SK-N-SH treated with all-trans-retinoic acid at 6 μM for 48 hours (cell line): ENCODE data around the gene HIVEP2.

Experiments
- ATAC-seq: fragments of 200-7000 bp; cut with Tn5 transposase; 3 replicates; pipeline ENCODE4 v1.9.1; 2020; ENCODE audit warnings: mild to moderate bottlenecking, moderate library complexity
- BACH2 ChIP-seq: fragments of 250-450 bp; sonication (Bioruptor Pico); IDR thresholded peaks from 2 replicates; pipeline ENCODE4 v1.9.0; 2021; ENCODE audit warnings: mild to moderate bottlenecking, borderline replicate concordance
- CSDC2 ChIP-seq: fragments of 250-450 bp; sonication (Bioruptor Pico); IDR thresholded peaks from 2 replicates; pipeline ENCODE4 v1.5.0; 2020; ENCODE audit warnings: mild to moderate bottlenecking, moderate library complexity
- ESRRG ChIP-seq: fragments of 250-450 bp; sonication (Bioruptor Pico); IDR thresholded peaks from 2 replicates; pipeline ENCODE4 v1.6.1; 2021; ENCODE audit warnings: mild to moderate bottlenecking
- GLIS3 ChIP-seq: fragments of 250-450 bp; sonication (Bioruptor Pico); IDR thresholded peaks from 2 replicates; pipeline ENCODE4 v1.5.0; 2020; ENCODE audit warnings: mild to moderate bottlenecking, moderate library complexity
- ISL1 ChIP-seq: fragments of 250-450 bp; sonication (Bioruptor Pico); IDR thresholded peaks from 2 replicates; pipeline ENCODE4 v2.1.2; 2022; ENCODE audit warnings: mild to moderate bottlenecking, moderate library complexity
- OSR1 ChIP-seq: fragments of 250-450 bp; sonication (Bioruptor Pico); IDR thresholded peaks from 2 replicates; pipeline ENCODE4 v1.8.0; 2022; ENCODE audit warnings: moderate library complexity, mild to moderate bottlenecking, inconsistent platforms
- PATZ1 ChIP-seq: fragments of 250-450 bp; sonication (Bioruptor Pico); IDR thresholded peaks from 2 replicates; pipeline ENCODE4 v1.8.0; 2020; ENCODE audit warnings: mild to moderate bottlenecking, moderate library complexity, borderline replicate concordance
- RARB ChIP-seq: fragments of 250-450 bp; sonication (Bioruptor Pico); IDR thresholded peaks from 2 replicates; pipeline ENCODE4 v1.8.0; 2021; ENCODE audit warnings: mild to moderate bottlenecking, moderate library complexity
- SNAI2 ChIP-seq: fragments of 250-450 bp; sonication (Bioruptor Pico); IDR thresholded peaks from 2 replicates; pipeline ENCODE4 v1.5.0; 2020; ENCODE audit warnings: mild to moderate bottlenecking, moderate library complexity
- TCF4 ChIP-seq: fragments of 250-450 bp; sonication (Bioruptor Pico); IDR thresholded peaks from 2 replicates; pipeline ENCODE4 v1.8.0; 2021; ENCODE audit warnings: mild to moderate bottlenecking, moderate library complexity, borderline replicate concordance
- TOX ChIP-seq: fragments of 250-450 bp; sonication (Bioruptor Pico); IDR thresholded peaks from 2 replicates; pipeline ENCODE4 v1.8.0; 2021; ENCODE audit warnings: mild to moderate bottlenecking, moderate library complexity, borderline replicate concordance
- TSHZ2 ChIP-seq: fragments of 250-450 bp; sonication (Bioruptor Pico); IDR thresholded peaks from 2 replicates; pipeline ENCODE4 v1.5.0; 2020; ENCODE audit warnings: mild to moderate bottlenecking, moderate library complexity
- ZC3H10 ChIP-seq: fragments of 250-450 bp; sonication (Bioruptor Pico); IDR thresholded peaks from 2 replicates; pipeline ENCODE4 v1.5.1; 2021; ENCODE audit warnings: mild to moderate bottlenecking, moderate library complexity
- ZFP3 ChIP-seq: fragments of 250-450 bp; sonication (Bioruptor Pico); IDR thresholded peaks from 2 replicates; pipeline ENCODE4 v1.5.0; 2020; ENCODE audit warnings: mild to moderate bottlenecking, moderate library complexity
- ZNF565 ChIP-seq: fragments of 450-650 bp; formaldehyde crosslinking; conservative IDR thresholded peaks from 2 replicates; pipeline ENCODE4 v1.5.0; 2020; ENCODE audit warnings: low read depth, mild to moderate bottlenecking, moderate library complexity
- ZNF70 ChIP-seq: fragments of 450-650 bp; formaldehyde crosslinking; IDR thresholded peaks from 2 replicates; pipeline ENCODE4 v1.5.0; 2020; ENCODE audit warnings: mild to moderate bottlenecking, moderate library complexity
- TF ChIP-seq, protein P1 (sequence below): fragments of 250-450 bp; sonication (Bioruptor Pico); IDR thresholded peaks from 2 replicates; pipeline ENCODE4 v1.5.1; 2020; ENCODE audit warnings: low read depth, mild to moderate bottlenecking, moderate library complexity
- TF ChIP-seq, protein P2 (sequence below): fragments of 250-450 bp; sonication (Bioruptor Pico); IDR thresholded peaks from 2 replicates; pipeline ENCODE4 v1.8.0; 2021; ENCODE audit warnings: low read depth, mild to moderate bottlenecking, moderate library complexity, borderline replicate concordance
- TF ChIP-seq, protein P3 (sequence below): fragments of 250-450 bp; sonication (Bioruptor Pico); IDR thresholded peaks from 2 replicates; pipeline ENCODE4 v1.5.1; 2021; ENCODE audit warnings: mild to moderate bottlenecking, moderate library complexity

The HIVEP2 gene

DNA sequence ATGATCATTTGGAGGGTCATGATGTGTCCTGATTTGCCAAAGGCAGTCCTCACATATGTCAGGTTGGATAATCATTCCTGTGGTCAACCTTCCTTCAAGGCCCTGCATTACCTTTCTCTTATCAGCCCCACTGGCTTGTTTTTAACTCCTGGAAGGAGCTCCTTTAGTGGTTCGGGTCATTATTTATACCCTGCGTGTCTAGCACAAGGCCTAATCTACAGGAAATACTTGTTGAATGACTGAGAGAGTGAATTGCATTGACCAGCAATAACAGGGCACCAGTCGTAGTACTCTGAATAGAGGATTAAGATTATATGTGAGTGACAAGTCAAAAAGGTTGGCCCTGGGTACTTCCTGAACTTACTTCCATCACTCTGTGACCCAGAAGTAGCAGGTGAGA lies 4.5 kb downstream of the HIVEP2 start:
- ATAC-seq: no peak
- TF ChIP-seq GLIS3 (no peak), ZC3H10 (CRISPR knock-in tag) (no peak), OSR1 (no peak), PATZ1 (no peak), TSHZ2 (CRISPR knock-in tag) (no peak), ISL1 (no peak)
- TF ChIP-seq, protein P1, sequence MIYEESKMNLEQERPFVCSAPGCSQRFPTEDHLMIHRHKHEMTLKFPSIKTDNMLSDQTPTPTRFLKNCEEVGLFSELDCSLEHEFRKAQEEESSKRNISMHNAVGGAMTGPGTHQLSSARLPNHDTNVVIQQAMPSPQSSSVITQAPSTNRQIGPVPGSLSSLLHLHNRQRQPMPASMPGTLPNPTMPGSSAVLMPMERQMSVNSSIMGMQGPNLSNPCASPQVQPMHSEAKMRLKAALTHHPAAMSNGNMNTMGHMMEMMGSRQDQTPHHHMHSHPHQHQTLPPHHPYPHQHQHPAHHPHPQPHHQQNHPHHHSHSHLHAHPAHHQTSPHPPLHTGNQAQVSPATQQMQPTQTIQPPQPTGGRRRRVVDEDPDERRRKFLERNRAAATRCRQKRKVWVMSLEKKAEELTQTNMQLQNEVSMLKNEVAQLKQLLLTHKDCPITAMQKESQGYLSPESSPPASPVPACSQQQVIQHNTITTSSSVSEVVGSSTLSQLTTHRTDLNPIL: no peak
- TF ChIP-seq, protein P2, sequence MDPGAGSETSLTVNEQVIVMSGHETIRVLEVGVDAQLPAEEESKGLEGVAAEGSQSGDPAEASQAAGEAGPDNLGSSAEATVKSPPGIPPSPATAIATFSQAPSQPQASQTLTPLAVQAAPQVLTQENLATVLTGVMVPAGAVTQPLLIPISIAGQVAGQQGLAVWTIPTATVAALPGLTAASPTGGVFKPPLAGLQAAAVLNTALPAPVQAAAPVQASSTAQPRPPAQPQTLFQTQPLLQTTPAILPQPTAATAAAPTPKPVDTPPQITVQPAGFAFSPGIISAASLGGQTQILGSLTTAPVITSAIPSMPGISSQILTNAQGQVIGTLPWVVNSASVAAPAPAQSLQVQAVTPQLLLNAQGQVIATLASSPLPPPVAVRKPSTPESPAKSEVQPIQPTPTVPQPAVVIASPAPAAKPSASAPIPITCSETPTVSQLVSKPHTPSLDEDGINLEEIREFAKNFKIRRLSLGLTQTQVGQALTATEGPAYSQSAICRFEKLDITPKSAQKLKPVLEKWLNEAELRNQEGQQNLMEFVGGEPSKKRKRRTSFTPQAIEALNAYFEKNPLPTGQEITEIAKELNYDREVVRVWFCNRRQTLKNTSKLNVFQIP (CRISPR knock-in tag): no peak
- TF ChIP-seq, all 23 proteins: peak for 0

- no peak for TF ChIP-seq ESRRG (CRISPR knock-in tag)
- TF ChIP-seq TCF4 (CRISPR knock-in tag): no peak
- TF ChIP-seq ZFP3 (CRISPR knock-in tag): no peak
- TF ChIP-seq, protein P3, sequence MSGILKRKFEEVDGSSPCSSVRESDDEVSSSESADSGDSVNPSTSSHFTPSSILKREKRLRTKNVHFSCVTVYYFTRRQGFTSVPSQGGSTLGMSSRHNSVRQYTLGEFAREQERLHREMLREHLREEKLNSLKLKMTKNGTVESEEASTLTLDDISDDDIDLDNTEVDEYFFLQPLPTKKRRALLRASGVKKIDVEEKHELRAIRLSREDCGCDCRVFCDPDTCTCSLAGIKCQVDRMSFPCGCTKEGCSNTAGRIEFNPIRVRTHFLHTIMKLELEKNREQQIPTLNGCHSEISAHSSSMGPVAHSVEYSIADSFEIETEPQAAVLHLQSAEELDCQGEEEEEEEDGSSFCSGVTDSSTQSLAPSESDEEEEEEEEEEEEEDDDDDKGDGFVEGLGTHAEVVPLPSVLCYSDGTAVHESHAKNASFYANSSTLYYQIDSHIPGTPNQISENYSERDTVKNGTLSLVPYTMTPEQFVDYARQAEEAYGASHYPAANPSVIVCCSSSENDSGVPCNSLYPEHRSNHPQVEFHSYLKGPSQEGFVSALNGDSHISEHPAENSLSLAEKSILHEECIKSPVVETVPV (CRISPR knock-in tag): no peak
- no peak for TF ChIP-seq ISL1
- TF ChIP-seq TOX (CRISPR knock-in tag): no peak
- no peak for TF ChIP-seq ZNF565 (CRISPR knock-in tag)
- no peak for TF ChIP-seq ZC3H10 (CRISPR knock-in tag)
- TF ChIP-seq SNAI2 (CRISPR knock-in tag): no peak
- TF ChIP-seq GLIS3: no peak
- TF ChIP-seq RARB (CRISPR knock-in tag): no peak
- TF ChIP-seq PATZ1: no peak
- no peak for TF ChIP-seq BACH2 (CRISPR knock-in tag)
- TF ChIP-seq ZNF70: no peak
- TF ChIP-seq CSDC2 (CRISPR knock-in tag): no peak
- no peak for ATAC-seq
These were observed 6.5 kb downstream of the HIVEP2 start for GRCh38 chr6:142938510-142938909.

GRCh38 chr6:142937986-142938385 lies 7.0 kb downstream of the HIVEP2 start:
- no peak for TF ChIP-seq GLIS3
- ATAC-seq: no peak
